OCI-LY3 (cell line): Measurements from ENCODE around the gene IBA57.

Source experiments
- CTCF ChIP-seq: fragments of 200-600, 300-600 bp; sonication (generic); IDR thresholded peaks from 2 replicates; pipeline ENCODE4 v1.5.1; 2014; ENCODE audit warnings: antibody characterized with exemption, low read length, low read depth
- EZH2phosphoT487 ChIP-seq: fragments of 200-600 bp; shearing (Covaris generic); IDR thresholded peaks from 2 replicates; pipeline ENCODE4 v1.6.1; 2018; ENCODE audit warnings: antibody characterized with exemption, mixed run types, low read depth

- TF ChIP-seq CTCF (no peak), EZH2phosphoT487 (no peak)
Observed at GRCh38 chr1:228216371-228217320, 51.0 kb downstream of the IBA57 start.
